Lower leg skin (tissue), 3 donors: ENCODE data around the gene KITLG.

Experiments used
- POLR2A ChIP-seq, 2 donors: fragments of 450-650 bp; IDR thresholded peaks; one replicate each; pipeline ENCODE4 v1.6.1; 2016 to 2017; ENCODE audit warnings: antibody characterized with exemption in 2 of 2, mild to moderate bottlenecking in 1 of 2, moderate library complexity in 1 of 2
- TF ChIP-seq, protein P1 (sequence below), 3 donors: fragments of 450-650 bp; IDR thresholded peaks; one replicate each; pipeline ENCODE4 v1.5.1; 2016; ENCODE audit warnings: antibody characterized with exemption in 3 of 3, mild to moderate bottlenecking in 3 of 3, moderate library complexity in 2 of 3

DNA sequence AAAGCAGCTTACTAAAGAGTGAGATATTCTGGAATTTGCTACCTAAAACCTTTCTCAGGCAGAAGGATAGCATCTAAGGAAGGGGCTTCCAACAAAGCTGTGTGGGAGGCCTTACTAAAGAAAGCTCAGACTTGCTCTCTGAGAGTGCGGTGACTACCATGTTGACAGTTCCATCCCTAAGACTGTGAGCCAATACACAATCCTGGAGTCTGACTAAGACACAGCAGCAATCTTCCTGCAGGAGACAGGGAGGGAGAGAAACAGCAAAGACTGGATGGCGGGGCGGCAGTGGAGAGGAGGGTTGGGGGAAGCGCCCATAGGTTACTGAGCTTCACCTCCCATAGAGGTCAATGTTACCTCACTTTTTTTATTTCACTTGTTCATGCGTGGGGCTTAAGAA is 70.9 kb downstream of the KITLG start:
- TF ChIP-seq, protein P1, sequence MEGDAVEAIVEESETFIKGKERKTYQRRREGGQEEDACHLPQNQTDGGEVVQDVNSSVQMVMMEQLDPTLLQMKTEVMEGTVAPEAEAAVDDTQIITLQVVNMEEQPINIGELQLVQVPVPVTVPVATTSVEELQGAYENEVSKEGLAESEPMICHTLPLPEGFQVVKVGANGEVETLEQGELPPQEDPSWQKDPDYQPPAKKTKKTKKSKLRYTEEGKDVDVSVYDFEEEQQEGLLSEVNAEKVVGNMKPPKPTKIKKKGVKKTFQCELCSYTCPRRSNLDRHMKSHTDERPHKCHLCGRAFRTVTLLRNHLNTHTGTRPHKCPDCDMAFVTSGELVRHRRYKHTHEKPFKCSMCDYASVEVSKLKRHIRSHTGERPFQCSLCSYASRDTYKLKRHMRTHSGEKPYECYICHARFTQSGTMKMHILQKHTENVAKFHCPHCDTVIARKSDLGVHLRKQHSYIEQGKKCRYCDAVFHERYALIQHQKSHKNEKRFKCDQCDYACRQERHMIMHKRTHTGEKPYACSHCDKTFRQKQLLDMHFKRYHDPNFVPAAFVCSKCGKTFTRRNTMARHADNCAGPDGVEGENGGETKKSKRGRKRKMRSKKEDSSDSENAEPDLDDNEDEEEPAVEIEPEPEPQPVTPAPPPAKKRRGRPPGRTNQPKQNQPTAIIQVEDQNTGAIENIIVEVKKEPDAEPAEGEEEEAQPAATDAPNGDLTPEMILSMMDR (IDR thresholded peaks at IDR 0.05) = no peak
- TF ChIP-seq POLR2A (IDR thresholded peaks at IDR 0.05) = no peak
